Activated naive CD8-positive, alpha-beta T cell treated with anti-CD3 and anti-CD28 coated beads, Interleukin-2, amount 10 ng/mL, durations not matched to agents 7 days and 5 days (primary cell): ENCODE results near the gene ANGEL2. TPM values are rescaled to one million over a fixed set of nuclear protein-coding genes. Genes with fewer than 3 reads are reported as not detected.
"Not testable (repeated sequence)": the region's sequence is repeated elsewhere in the genome, so short reads cannot be mapped to it uniquely, and the experiment has no call there.

Source experiments
- ATAC-seq: fragments of 150-1000 bp; cut with Tn5 transposase; one replicate; pipeline ENCODE4 v1.10.0; 2021; ENCODE audit warnings: low read depth, moderate library complexity
- POLR2A ChIA-PET: fragments of 350-600 bp; sonication (Branson Sonifier 250); formaldehyde crosslinking; loops from one replicate; lab custom pipeline; 2021; ENCODE audit warnings: antibody characterized with exemption; lab: Charles Lee
- DNase-seq: peaks from one replicate; pipeline ENCODE4 v3.0.0; 2021
- H3K27ac Mint-ChIP-seq: one replicate; pipeline ENCODE4 v1.8.0; 2022; ENCODE audit warnings: mild to moderate bottlenecking, mixed read lengths
- H3K27me3 Mint-ChIP-seq: one replicate; pipeline ENCODE4 v1.8.0; 2022; ENCODE audit warnings: mild to moderate bottlenecking, moderate library complexity, mixed read lengths
- H3K36me3 Mint-ChIP-seq: one replicate; pipeline ENCODE4 v1.8.0; 2021; ENCODE audit warnings: mild to moderate bottlenecking, mixed read lengths
- H3K4me1 Mint-ChIP-seq: one replicate; pipeline ENCODE4 v1.8.0; 2021; ENCODE audit warnings: mixed read lengths
- H3K4me3 Mint-ChIP-seq: one replicate; pipeline ENCODE4 v1.8.0; 2022; ENCODE audit warnings: mild to moderate bottlenecking, moderate library complexity, mixed read lengths
- H3K9me3 Mint-ChIP-seq: one replicate; pipeline ENCODE4 v1.8.0; 2021; ENCODE audit warnings: mixed read lengths
- total RNA-seq, 2 experiments: library from RNA; stranded (reverse); gene quantifications; one replicate each; pipeline ENCODE4 v1.2.3, GENCODE V29; 2021

Gene ANGEL2
- total RNA-seq, 2 experiments from 2014 or later: 59.9 to 63.8 TPM

- ATAC-seq: no peak
- no peak for DNase-seq
- no peaks in the 10 kb centered on the region for H3K36me3 Mint-ChIP-seq
- peaks cover 9% of the 10 kb centered on the region for H3K4me1 Mint-ChIP-seq
- H3K9me3 Mint-ChIP-seq: no peaks in the 10 kb centered on the region
- H3K27me3 Mint-ChIP-seq: peaks cover 2% of the 10 kb centered on the region
- POLR2A ChIA-PET: no interaction called here
- H3K27ac Mint-ChIP-seq: no peak overlapping the region
- no peak overlapping the region for H3K4me3 Mint-ChIP-seq
Measured at GRCh38 chr1:212977781-212978645, 37.7 kb downstream of the ANGEL2 start.

DNA sequence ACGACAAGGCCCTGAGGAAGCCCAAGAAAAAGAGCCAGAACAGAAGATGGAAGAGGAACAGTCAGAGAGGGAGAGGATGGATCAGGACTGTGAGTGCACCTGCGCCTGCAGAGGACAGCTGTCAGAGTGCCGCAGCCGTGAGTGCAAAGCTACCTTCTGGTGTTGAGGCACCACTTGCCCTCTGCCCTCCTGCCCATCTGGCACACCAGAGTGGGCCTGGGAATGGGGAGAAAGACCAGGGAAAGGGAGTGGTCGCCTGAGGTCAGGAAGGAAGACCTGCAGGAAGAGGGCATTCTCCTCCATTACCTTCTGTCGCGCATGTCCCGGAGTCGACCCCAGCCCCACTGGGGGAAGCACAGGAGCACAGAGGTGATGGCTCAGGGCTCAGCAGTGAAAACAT is 39.1 kb downstream of the ANGEL2 start:
- POLR2A ChIA-PET: no interaction called here
- H3K4me1 Mint-ChIP-seq: peaks cover 4% of the 10 kb centered on the region

GRCh38 chr1:212975111-212975918 is 40.4 kb downstream of the ANGEL2 start:
- no peaks in the 10 kb centered on the region for H3K9me3 Mint-ChIP-seq
- ATAC-seq: no peak
- H3K4me3 Mint-ChIP-seq: no peak overlapping the region
- no peaks in the 10 kb centered on the region for H3K36me3 Mint-ChIP-seq
- POLR2A ChIA-PET: no interaction called here
- peaks cover 4% of the 10 kb centered on the region for H3K27me3 Mint-ChIP-seq
- no peak overlapping the region for H3K27ac Mint-ChIP-seq
- no peaks in the 10 kb centered on the region for H3K4me1 Mint-ChIP-seq
- no peak for DNase-seq

More for the DNA sequence above, 39.1 kb downstream of the ANGEL2 start:
- Mint-ChIP-seq H3K4me3 (no peak overlapping the region), H3K36me3 (no peaks in the 10 kb centered on the region), H3K9me3 (no peaks in the 10 kb centered on the region), H3K27me3 (peaks cover 4% of the 10 kb centered on the region), H3K27ac (no peak overlapping the region)
- DNase-seq (no peak), ATAC-seq (no peak)

DNA sequence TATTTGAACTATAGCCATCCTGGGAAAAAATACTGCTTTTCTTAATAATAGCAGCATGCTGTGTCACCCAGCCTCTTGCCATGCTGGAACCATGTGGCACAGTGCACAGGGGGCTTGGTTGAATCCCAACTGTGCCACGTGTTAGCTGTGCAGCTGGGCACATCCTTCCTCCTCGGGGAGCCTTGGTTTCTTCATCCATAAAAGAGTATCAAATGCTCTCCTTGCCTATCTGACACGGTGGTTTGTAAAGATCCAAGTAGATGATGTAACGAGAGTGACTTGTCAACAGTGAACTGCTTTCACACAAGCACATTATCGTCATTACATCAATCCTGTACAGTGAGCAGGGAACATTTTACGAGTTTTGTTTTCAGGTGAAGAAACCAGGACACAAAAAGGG is 41.0 kb downstream of the ANGEL2 start:
- POLR2A ChIA-PET: no interaction called here
- Mint-ChIP-seq H3K9me3 (no peaks in the 10 kb centered on the region), H3K36me3 (no peaks in the 10 kb centered on the region), H3K4me3 (no peak overlapping the region), H3K4me1 (no peaks in the 10 kb centered on the region), H3K27me3 (peaks cover 4% of the 10 kb centered on the region), H3K27ac (no peak overlapping the region)
- DNase-seq (no peak), ATAC-seq (no peak)

GRCh38 chr1:212973899-212974298 is 41.8 kb downstream of the ANGEL2 start:
- DNase-seq: no peak
- peaks cover 4% of the 10 kb centered on the region for H3K27me3 Mint-ChIP-seq
- POLR2A ChIA-PET: no interaction called here
- no peaks in the 10 kb centered on the region for H3K4me1 Mint-ChIP-seq
- no peaks in the 10 kb centered on the region for H3K9me3 Mint-ChIP-seq
- no peak for ATAC-seq
- no peak overlapping the region for H3K27ac Mint-ChIP-seq
- H3K4me3 Mint-ChIP-seq: no peak overlapping the region
- no peaks in the 10 kb centered on the region for H3K36me3 Mint-ChIP-seq

DNA sequence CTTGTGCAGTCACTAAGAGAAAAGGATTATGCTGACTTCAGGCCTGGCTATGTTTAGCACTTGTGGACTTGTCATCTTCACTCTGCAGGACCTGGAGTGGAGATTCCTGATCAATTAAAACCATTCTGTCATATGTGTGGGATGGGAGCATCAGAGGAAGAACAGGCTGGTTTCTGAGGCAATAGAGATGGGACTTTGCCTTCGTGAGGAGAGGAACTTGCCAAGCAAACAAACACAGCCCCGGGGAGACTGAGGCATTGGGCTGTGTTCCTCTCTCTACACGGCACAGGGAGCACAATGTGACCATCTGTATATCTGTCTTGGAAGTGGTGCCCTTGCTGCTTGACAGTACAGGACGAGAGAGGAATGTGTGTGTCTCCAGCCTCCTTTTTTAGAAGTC is 42.2 kb downstream of the ANGEL2 start:
- POLR2A ChIA-PET: no interaction called here
- no peak for ATAC-seq
- H3K36me3 Mint-ChIP-seq: no peaks in the 10 kb centered on the region
- H3K4me3 Mint-ChIP-seq: no peak overlapping the region
- DNase-seq: no peak
- H3K27ac Mint-ChIP-seq: no peak overlapping the region
- peaks cover 4% of the 10 kb centered on the region for H3K27me3 Mint-ChIP-seq
- no peaks in the 10 kb centered on the region for H3K4me1 Mint-ChIP-seq
- H3K9me3 Mint-ChIP-seq: no peaks in the 10 kb centered on the region

DNA sequence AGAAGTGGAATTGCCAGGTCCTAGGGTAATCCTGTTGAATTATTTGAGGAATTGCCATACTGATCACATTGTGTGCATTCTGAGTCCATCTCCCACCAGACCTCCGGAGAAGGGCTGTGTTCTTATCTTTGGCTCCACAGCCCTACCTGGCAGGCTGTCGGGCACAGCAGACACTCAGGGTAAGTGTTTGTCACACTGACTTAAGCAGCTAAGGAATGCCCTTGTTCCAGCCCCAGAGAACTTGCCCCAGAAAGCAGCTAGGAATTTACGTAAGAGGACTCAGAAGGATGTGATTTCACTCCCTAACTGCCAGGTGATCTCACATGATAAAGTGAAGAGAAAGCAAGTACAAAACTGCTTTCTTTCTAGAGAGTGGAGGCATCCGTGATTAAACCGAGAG is 44.4 kb downstream of the ANGEL2 start:
- Mint-ChIP-seq H3K36me3 (no peaks in the 10 kb centered on the region), H3K4me3 (no peak overlapping the region), H3K27ac (no peak overlapping the region), H3K27me3 (peaks cover 12% of the 10 kb centered on the region), H3K4me1 (peaks cover 3% of the 10 kb centered on the region), H3K9me3 (no peaks in the 10 kb centered on the region)
- ATAC-seq (no peak), DNase-seq (no peak)
- POLR2A ChIA-PET: no interaction called here

DNA sequence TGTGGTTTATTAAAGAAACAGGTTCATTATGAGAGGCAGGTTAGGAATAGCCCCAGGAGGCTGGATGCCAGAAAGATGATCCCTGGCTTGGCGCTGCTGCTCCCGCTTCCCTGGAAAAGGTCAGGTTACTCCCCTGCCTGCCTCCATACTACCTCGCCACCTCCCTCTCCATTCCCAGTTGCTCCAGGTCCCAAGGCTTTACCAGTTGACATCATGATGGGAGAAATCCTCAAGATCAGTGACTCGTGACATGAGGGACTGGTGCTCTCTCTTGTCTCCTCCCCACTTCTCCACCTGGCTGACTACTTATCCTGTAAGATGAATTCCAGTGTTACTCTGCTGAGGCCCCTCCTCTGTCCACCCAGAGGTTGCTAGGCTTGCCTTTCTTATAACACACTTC is 45.6 kb downstream of the ANGEL2 start:
- Mint-ChIP-seq H3K27me3 (peaks cover 14% of the 10 kb centered on the region), H3K9me3 (no peaks in the 10 kb centered on the region), H3K27ac (no peak overlapping the region), H3K4me3 (no peak overlapping the region), H3K4me1 (peaks cover 3% of the 10 kb centered on the region), H3K36me3 (no peaks in the 10 kb centered on the region)
- ATAC-seq (no peak), DNase-seq (no peak)
- POLR2A ChIA-PET: no interaction called here

GRCh38 chr1:212968368-212968863 is 47.3 kb downstream of the ANGEL2 start:
- H3K27ac Mint-ChIP-seq: no peak overlapping the region
- POLR2A ChIA-PET: no interaction called here
- ATAC-seq (no peak), DNase-seq (no peak)
- peaks cover 23% of the 10 kb centered on the region for H3K27me3 Mint-ChIP-seq
- H3K9me3 Mint-ChIP-seq: no peaks in the 10 kb centered on the region
- H3K4me1 Mint-ChIP-seq: peaks cover 3% of the 10 kb centered on the region
- no peaks in the 10 kb centered on the region for H3K36me3 Mint-ChIP-seq
- no peak overlapping the region for H3K4me3 Mint-ChIP-seq

DNA sequence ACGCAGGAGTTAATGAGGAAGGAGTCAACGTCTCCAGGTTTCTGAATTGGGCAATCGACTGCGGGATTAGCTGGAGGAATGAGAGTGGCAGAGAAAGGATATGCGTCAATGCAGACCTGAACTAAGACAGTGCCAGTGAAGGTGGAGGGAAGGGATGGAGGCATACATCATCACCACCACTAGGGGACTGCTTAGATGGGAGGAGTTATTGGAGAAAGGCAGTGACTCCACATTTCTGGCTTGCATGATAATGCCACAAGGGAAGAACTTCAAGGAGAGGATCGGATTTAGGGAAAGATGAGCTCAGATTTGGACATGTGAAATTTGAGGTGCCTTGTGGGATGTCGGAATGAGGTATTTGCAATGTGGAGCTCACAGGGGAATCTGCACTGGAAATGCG is 47.9 kb downstream of the ANGEL2 start:
- ATAC-seq: no peak

GRCh38 chr1:212966616-212967015 is 49.1 kb downstream of the ANGEL2 start:
- POLR2A ChIA-PET: no interaction called here
- no peak overlapping the region for H3K4me3 Mint-ChIP-seq
- ATAC-seq: no peak
- peaks cover 29% of the 10 kb centered on the region for H3K27me3 Mint-ChIP-seq
- H3K4me1 Mint-ChIP-seq: peaks cover 3% of the 10 kb centered on the region
- no peak overlapping the region for H3K27ac Mint-ChIP-seq
- H3K9me3 Mint-ChIP-seq: no peaks in the 10 kb centered on the region
- H3K36me3 Mint-ChIP-seq: no peaks in the 10 kb centered on the region
- no peak for DNase-seq

More for the DNA sequence above, 47.9 kb downstream of the ANGEL2 start:
- H3K4me1 Mint-ChIP-seq: peaks cover 3% of the 10 kb centered on the region
- POLR2A ChIA-PET: no interaction called here
- DNase-seq: no peak
- no peak overlapping the region for H3K27ac Mint-ChIP-seq
- H3K4me3 Mint-ChIP-seq: no peak overlapping the region
- no peaks in the 10 kb centered on the region for H3K9me3 Mint-ChIP-seq
- H3K27me3 Mint-ChIP-seq: peaks cover 23% of the 10 kb centered on the region
- H3K36me3 Mint-ChIP-seq: no peaks in the 10 kb centered on the region

DNA sequence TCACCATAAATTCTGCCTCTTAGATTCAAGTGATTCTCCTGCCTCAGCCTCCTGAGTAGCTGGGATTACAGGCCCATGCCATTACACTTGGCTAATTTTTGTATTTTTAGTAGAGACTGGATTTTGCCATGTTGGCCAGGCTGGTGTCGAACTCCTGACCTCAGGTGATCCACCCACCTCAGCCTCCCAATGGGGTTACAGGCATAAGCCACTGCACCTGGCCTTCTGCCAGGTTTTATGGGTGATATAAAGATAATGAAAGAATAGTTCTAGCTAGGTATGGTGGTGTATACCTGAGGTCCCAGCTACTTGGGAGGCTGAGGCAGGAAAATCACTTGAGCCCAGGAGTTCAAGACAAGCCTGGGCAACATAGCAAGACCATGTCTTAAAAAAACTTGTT is 50.7 kb downstream of the ANGEL2 start:
- H3K4me3 Mint-ChIP-seq, H3K27ac Mint-ChIP-seq, H3K9me3 Mint-ChIP-seq, DNase-seq, H3K36me3 Mint-ChIP-seq, POLR2A ChIA-PET, ATAC-seq, H3K4me1 Mint-ChIP-seq: not testable (repeated sequence)
- H3K27me3 Mint-ChIP-seq: peaks cover 29% of the 10 kb centered on the region

- Mint-ChIP-seq H3K4me3 (no peak overlapping the region), H3K27me3 (peaks cover 29% of the 10 kb centered on the region), H3K36me3 (no peaks in the 10 kb centered on the region), H3K27ac (no peak overlapping the region), H3K4me1 (peaks cover 3% of the 10 kb centered on the region), H3K9me3 (no peaks in the 10 kb centered on the region)
- no peak for DNase-seq
- no peak for ATAC-seq
- POLR2A ChIA-PET: no interaction called here
Measured at GRCh38 chr1:212964102-212964501, 51.6 kb downstream of the ANGEL2 start.
